IMR-90 (cell line): ENCODE data around the gene MRPL1. TPM values are rescaled to one million over a fixed set of nuclear protein-coding genes. Genes with fewer than 3 reads are reported as not detected.

Experiments
- ATAC-seq: fragments of 200-7000 bp; cut with Tn5 transposase; 2 replicates; pipeline ENCODE4 v1.9.1; 2020; ENCODE audit warnings: low read depth, mild to moderate bottlenecking, moderate library complexity
- BruUV-seq: library from RNA; stranded (reverse); fragments of 400-500 nt; replicated peaks from 2 replicates; lab custom pipeline; 2021; lab: Mats Ljungman, UMichigan
- CTCF ChIA-PET: fragments of 300-600 bp; formaldehyde crosslinking; extraction: SDS; loops from one replicate; lab custom pipeline; 2021; ENCODE audit warnings: antibody characterized with exemption; lab: Yijun Ruan, JAX
- POLR2A ChIA-PET: fragments of 300-600 bp; sonication (Branson Sonifier 250); formaldehyde crosslinking; loops from one replicate; lab custom pipeline; 2022; ENCODE audit warnings: antibody characterized with exemption; ENCODE audit not compliant: unreplicated experiment; lab: Charles Lee
- DNase-seq: peaks from one replicate; pipeline ENCODE4 v3.0.0; 2013
- H2AFZ ChIP-seq: replicated peaks from 2 replicates; pipeline ENCODE3; 2013; ENCODE audit warnings: low read length, mild to moderate bottlenecking; ENCODE audit not compliant: poor library complexity
- H2AK5ac ChIP-seq: 2 replicates; pipeline ENCODE4 v1.6.1; 2013; ENCODE audit warnings: low read depth, low read length, inconsistent platforms
- H2AK9ac ChIP-seq: replicated peaks from 2 replicates; pipeline ENCODE3; 2013; ENCODE audit warnings: mild to moderate bottlenecking, low read depth, low read length, moderate library complexity; ENCODE audit not compliant: poor library complexity
- H2BK120ac ChIP-seq: 2 replicates; pipeline ENCODE4 v1.6.1; 2013; ENCODE audit warnings: low read depth, low read length, inconsistent platforms
- H2BK15ac ChIP-seq: 3 replicates; pipeline ENCODE4 v1.6.1; 2013; ENCODE audit warnings: low read depth, low read length, inconsistent platforms
- H2BK20ac ChIP-seq: 2 replicates; pipeline ENCODE4 v1.6.1; 2013; ENCODE audit warnings: low read depth, mild to moderate bottlenecking, inconsistent platforms, low read length, moderate library complexity
- H2BK5ac ChIP-seq: 2 replicates; pipeline ENCODE4 v1.6.1; 2013; ENCODE audit warnings: mild to moderate bottlenecking, low read depth, low read length, inconsistent platforms; ENCODE audit not compliant: poor library complexity, severe bottlenecking
- H3K14ac ChIP-seq: replicated peaks from 2 replicates; pipeline ENCODE4 v1.6.1; 2013; ENCODE audit warnings: low read depth, low read length, inconsistent platforms
- H3K18ac ChIP-seq: 2 replicates; pipeline ENCODE4 v1.6.1; 2013; ENCODE audit warnings: low read depth, low read length, control low read depth
- H3K23ac ChIP-seq: 2 replicates; pipeline ENCODE4 v1.6.1; 2013; ENCODE audit warnings: low read depth, low read length, inconsistent platforms
- H3K27ac ChIP-seq: 2 replicates; pipeline ENCODE4 v1.5.1; 2013; ENCODE audit warnings: mild to moderate bottlenecking, control low read depth, low read length; ENCODE audit not compliant: insufficient read depth
- H3K27me3 ChIP-seq: 2 replicates; pipeline ENCODE4 v1.6.1; 2013; ENCODE audit warnings: low read length; ENCODE audit not compliant: control insufficient read depth, insufficient read depth
- H3K36me3 ChIP-seq: 2 replicates; pipeline ENCODE4 v1.6.1; 2013; ENCODE audit warnings: low read length, mixed read lengths; ENCODE audit not compliant: control insufficient read depth, insufficient read depth
- H3K4ac ChIP-seq: 2 replicates; pipeline ENCODE4 v1.6.1; 2013; ENCODE audit warnings: low read depth, low read length, inconsistent platforms
- H3K4me1 ChIP-seq: 2 replicates; pipeline ENCODE4 v1.6.1; 2013; ENCODE audit warnings: low read length, mixed read lengths; ENCODE audit not compliant: control insufficient read depth, insufficient read depth
- H3K4me2 ChIP-seq: 2 replicates; pipeline ENCODE4 v1.6.1; 2013; ENCODE audit warnings: low read depth, mild to moderate bottlenecking, control low read depth, low read length, moderate library complexity
- H3K4me3 ChIP-seq: 2 replicates; pipeline ENCODE4 v1.5.1; 2013; ENCODE audit warnings: low read depth, mild to moderate bottlenecking, control low read depth, low read length, moderate library complexity; ENCODE audit not compliant: insufficient read depth
- H3K56ac ChIP-seq: 2 replicates; pipeline ENCODE4 v1.6.1; 2013; ENCODE audit warnings: low read length, inconsistent platforms; ENCODE audit not compliant: insufficient read depth; ENCODE audit errors: extremely low read depth
- H3K79me1 ChIP-seq, 2 experiments: 2 replicates each; pipeline ENCODE4 v1.6.1; 2013; ENCODE audit warnings: low read length in 2 of 2, inconsistent platforms in 1 of 2, low read depth in 1 of 2
- H3K9ac ChIP-seq: 2 replicates; pipeline ENCODE4 v1.6.1; 2013; ENCODE audit warnings: low read depth, low read length, control low read depth
- H3K9me1 ChIP-seq: 2 replicates; pipeline ENCODE4 v1.6.1; 2013; ENCODE audit warnings: low read length, inconsistent platforms; ENCODE audit not compliant: insufficient read depth
- H3K9me3 ChIP-seq: 2 replicates; pipeline ENCODE4 v1.6.1; 2013; ENCODE audit warnings: low read length; ENCODE audit not compliant: control insufficient read depth, insufficient read depth
- H4K20me1 ChIP-seq: 2 replicates; pipeline ENCODE4 v1.6.1; 2013; ENCODE audit warnings: low read length, inconsistent platforms; ENCODE audit not compliant: insufficient read depth
- H4K5ac ChIP-seq: 2 replicates; pipeline ENCODE4 v1.6.1; 2013; ENCODE audit warnings: mild to moderate bottlenecking, low read depth, low read length, control low read depth
- H4K8ac ChIP-seq, 2 experiments: 2 replicates each; pipeline ENCODE4 v1.6.1; 2013; ENCODE audit warnings: low read depth in 2 of 2, low read length in 2 of 2, control low read depth in 1 of 2, inconsistent platforms in 1 of 2
- H4K91ac ChIP-seq: 2 replicates; pipeline ENCODE4 v1.6.1; 2013; ENCODE audit warnings: low read depth, low read length, inconsistent platforms; ENCODE audit not compliant: insufficient read depth
- CEBPB ChIP-seq: IDR thresholded peaks from 2 replicates; pipeline ENCODE4 v1.6.1; 2012; ENCODE audit warnings: low read depth, low read length, improper control_type of control experiment
- CTCF ChIP-seq: conservative IDR thresholded peaks from 2 replicates; pipeline ENCODE4 v1.5.1; 2012; ENCODE audit warnings: mild to moderate bottlenecking, low read depth, low read length, improper control_type of control experiment
- ELK1 ChIP-seq: fragments of 150-350 bp; IDR thresholded peaks from 2 replicates; pipeline ENCODE4 v1.6.1; 2016; ENCODE audit warnings: low read depth, mild to moderate bottlenecking, low read length, moderate library complexity, borderline replicate concordance
- FOS ChIP-seq: fragments of 150-350 bp; IDR thresholded peaks from 2 replicates; pipeline ENCODE4 v1.6.1; 2016; ENCODE audit warnings: low read depth, low read length
- MAFK ChIP-seq: IDR thresholded peaks from 2 replicates; pipeline ENCODE4 v1.6.1; 2012; ENCODE audit warnings: low read depth, low read length, improper control_type of control experiment
- MAZ ChIP-seq: IDR thresholded peaks from 2 replicates; pipeline ENCODE4 v1.6.1; 2012; ENCODE audit warnings: low read depth, mild to moderate bottlenecking, low read length, improper control_type of control experiment, moderate library complexity, borderline replicate concordance
- NFE2L2 ChIP-seq: fragments of 150-350 bp; IDR thresholded peaks from 2 replicates; pipeline ENCODE4 v1.6.1; 2016; ENCODE audit warnings: low read depth, mild to moderate bottlenecking, low read length
- POLR2A ChIP-seq: IDR thresholded peaks from 2 replicates; pipeline ENCODE4 v1.6.1; 2012; ENCODE audit warnings: mild to moderate bottlenecking, low read depth, low read length
- RAD21 ChIP-seq: IDR thresholded peaks from 2 replicates; pipeline ENCODE4 v1.6.1; 2012; ENCODE audit warnings: low read length, improper control_type of control experiment
- RFX5 ChIP-seq: IDR thresholded peaks from 2 replicates; pipeline ENCODE4 v1.8.0; 2012; ENCODE audit warnings: low read depth, mild to moderate bottlenecking, low read length, moderate library complexity
- SMC3 ChIP-seq: fragments of 150-350 bp; IDR thresholded peaks from 2 replicates; pipeline ENCODE4 v1.6.1; 2016; ENCODE audit warnings: low read depth, mild to moderate bottlenecking, antibody characterized with exemption, low read length, moderate library complexity
- USF2 ChIP-seq: fragments of 150-350 bp; IDR thresholded peaks from 2 replicates; pipeline ENCODE4 v1.6.1; 2017; ENCODE audit warnings: mild to moderate bottlenecking, antibody characterized with exemption, low read length, low read depth
- dilution Hi-C: fragments of 300-500 bp; cut with HindIII; formaldehyde crosslinking; loops from one replicate; pipeline ENCODE4 v1.14.3; 2018; ENCODE audit warnings: low sequenced_read_pairs; ENCODE audit not compliant: unreplicated experiment
- in situ Hi-C: fragments of 300-500 bp; cut with MboI; formaldehyde crosslinking; loops from 3 replicates; pipeline ENCODE4 v1.14.3; 2019; ENCODE audit warnings: low sequenced_read_pairs, inconsistent platforms, mixed read lengths
- intact Hi-C: fragments of 100-400 bp; cut with micrococcal nuclease; formaldehyde crosslinking; loops from 2 replicates; pipeline ENCODE4 v1.10.0; 2022
- polyA plus RNA-seq, 3 experiments: library from polyadenylated mRNA; depleted of rRNA; stranded (reverse); fragments of >200 nt; gene quantifications; 2 replicates each; pipeline ENCODE4 v1.2.3, GENCODE V29; 2012; ENCODE audit warnings: low replicate concordance in 1 of 3
- total RNA-seq: library from RNA; depleted of rRNA; stranded (reverse); fragments of >200 nt; gene quantifications from 2 replicates; pipeline ENCODE4 v1.2.3, GENCODE V29; 2012

Gene MRPL1
- total and polyA plus RNA-seq, 2 of the 4 experiments (the other 2 are of a cell fraction), result 13.4 to 22.5 TPM

- TF ChIP-seq FOS, result peak; percentile 36; the same call in 1 of the 2 replicates
- peak; percentile 12; the same call in 1 of the 2 replicates for TF ChIP-seq USF2
- no peak for TF ChIP-seq NFE2L2
- TF ChIP-seq CEBPB, result no peak
Observed at GRCh38 chr4:77862478-77863216, at the start of gene MRPL1 (continued).

- Histone ChIP-seq H4K91ac (no peak overlapping the region), H2AFZ (no peak overlapping the region), H3K4me3 (no peak overlapping the region), H3K23ac (no peak overlapping the region), H3K27ac (no peak overlapping the region), H3K27me3 (no peaks in the 10 kb centered on the region), H3K9ac (no peak overlapping the region), H3K18ac (no peak overlapping the region), H4K20me1 (peaks cover 16% of the 10 kb centered on the region; the same call in 1 of the 2 replicates), H4K8ac (no peak overlapping the region), H3K56ac (no peak overlapping the region), H3K4me2 (no peak overlapping the region), H3K4me1 (peaks cover 2% of the 10 kb centered on the region; the same call in 1 of the 2 replicates), H2AK9ac (no peak overlapping the region), H3K9me1 (no peaks in the 10 kb centered on the region), H3K9me3 (no peaks in the 10 kb centered on the region), H3K79me1 (peaks cover 8 to 23% of the 10 kb centered on the region in 2 experiments), H2BK5ac (no peak overlapping the region), H3K36me3 (no peaks in the 10 kb centered on the region), H2BK15ac (no peak overlapping the region), H3K4ac (no peak overlapping the region), H2BK20ac (no peak overlapping the region), H2BK120ac (no peak overlapping the region), H4K5ac (no peak overlapping the region), H2AK5ac (no peak overlapping the region), H3K14ac (no peak overlapping the region)
- ChIA-PET POLR2A (no interaction called here), CTCF (interaction anchor here (0.6 kb wide), 2 partner anchors 15 to 36 kb away, joined by 3 to 4 read pairs; no protein-coding TSS in a partner anchor)
- dilution Hi-C loops, result no loop called here
- no peak for DNase-seq
- in situ Hi-C loops, result no loop called here
- BruUV-seq, result no TSS peak
- TF ChIP-seq MAZ, result no peak
- no peak for TF ChIP-seq SMC3
- no peak for TF ChIP-seq POLR2A
- no peak for TF ChIP-seq RAD21
- no peak for TF ChIP-seq MAFK
- no peak for TF ChIP-seq RFX5
- no peak for TF ChIP-seq NFE2L2
- TF ChIP-seq ELK1, result no peak
- no peak for TF ChIP-seq CTCF
- TF ChIP-seq CEBPB, result no peak
- ATAC-seq, result no peak
- intact Hi-C loops, result loop anchor here (5.0 kb wide), 2 partner anchors 38 to 118 kb away; no protein-coding TSS in a partner anchor
Observed at GRCh38 chr4:77815636-77816035, 47.0 kb upstream of the MRPL1 start.
